ENCODE results near the gene NMNAT3.

DNA sequence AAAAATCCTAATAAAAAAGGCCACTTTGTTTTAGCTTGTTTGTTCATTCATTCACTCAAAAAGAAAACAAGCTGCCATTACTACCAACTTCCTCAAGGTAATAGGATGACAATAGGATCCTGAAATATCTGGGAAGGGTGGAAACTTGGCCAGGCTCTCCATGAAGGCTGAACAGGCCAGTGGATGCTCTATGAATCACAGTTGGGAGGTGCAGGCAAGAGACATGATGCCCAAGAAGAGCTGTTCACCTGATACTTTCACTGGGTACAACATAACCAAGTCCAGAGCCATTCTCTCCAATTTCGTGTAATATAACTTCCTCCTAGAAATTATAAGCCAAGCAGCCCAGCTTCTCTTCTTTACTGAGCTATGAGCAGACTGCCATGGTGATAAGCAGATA lies 37.3 kb downstream of the NMNAT3 start:
- TF ChIP-seq RAD21 (IDR thresholded peaks at IDR 0.05), result no peak
- TF ChIP-seq, protein P1, sequence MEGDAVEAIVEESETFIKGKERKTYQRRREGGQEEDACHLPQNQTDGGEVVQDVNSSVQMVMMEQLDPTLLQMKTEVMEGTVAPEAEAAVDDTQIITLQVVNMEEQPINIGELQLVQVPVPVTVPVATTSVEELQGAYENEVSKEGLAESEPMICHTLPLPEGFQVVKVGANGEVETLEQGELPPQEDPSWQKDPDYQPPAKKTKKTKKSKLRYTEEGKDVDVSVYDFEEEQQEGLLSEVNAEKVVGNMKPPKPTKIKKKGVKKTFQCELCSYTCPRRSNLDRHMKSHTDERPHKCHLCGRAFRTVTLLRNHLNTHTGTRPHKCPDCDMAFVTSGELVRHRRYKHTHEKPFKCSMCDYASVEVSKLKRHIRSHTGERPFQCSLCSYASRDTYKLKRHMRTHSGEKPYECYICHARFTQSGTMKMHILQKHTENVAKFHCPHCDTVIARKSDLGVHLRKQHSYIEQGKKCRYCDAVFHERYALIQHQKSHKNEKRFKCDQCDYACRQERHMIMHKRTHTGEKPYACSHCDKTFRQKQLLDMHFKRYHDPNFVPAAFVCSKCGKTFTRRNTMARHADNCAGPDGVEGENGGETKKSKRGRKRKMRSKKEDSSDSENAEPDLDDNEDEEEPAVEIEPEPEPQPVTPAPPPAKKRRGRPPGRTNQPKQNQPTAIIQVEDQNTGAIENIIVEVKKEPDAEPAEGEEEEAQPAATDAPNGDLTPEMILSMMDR (IDR thresholded peaks at IDR 0.05; ENCODE audit: low read depth, low read length, missing input control), result no peak
- TF ChIP-seq RXRA (IDR thresholded peaks at IDR 0.05), result no peak
- TF ChIP-seq, protein P2, sequence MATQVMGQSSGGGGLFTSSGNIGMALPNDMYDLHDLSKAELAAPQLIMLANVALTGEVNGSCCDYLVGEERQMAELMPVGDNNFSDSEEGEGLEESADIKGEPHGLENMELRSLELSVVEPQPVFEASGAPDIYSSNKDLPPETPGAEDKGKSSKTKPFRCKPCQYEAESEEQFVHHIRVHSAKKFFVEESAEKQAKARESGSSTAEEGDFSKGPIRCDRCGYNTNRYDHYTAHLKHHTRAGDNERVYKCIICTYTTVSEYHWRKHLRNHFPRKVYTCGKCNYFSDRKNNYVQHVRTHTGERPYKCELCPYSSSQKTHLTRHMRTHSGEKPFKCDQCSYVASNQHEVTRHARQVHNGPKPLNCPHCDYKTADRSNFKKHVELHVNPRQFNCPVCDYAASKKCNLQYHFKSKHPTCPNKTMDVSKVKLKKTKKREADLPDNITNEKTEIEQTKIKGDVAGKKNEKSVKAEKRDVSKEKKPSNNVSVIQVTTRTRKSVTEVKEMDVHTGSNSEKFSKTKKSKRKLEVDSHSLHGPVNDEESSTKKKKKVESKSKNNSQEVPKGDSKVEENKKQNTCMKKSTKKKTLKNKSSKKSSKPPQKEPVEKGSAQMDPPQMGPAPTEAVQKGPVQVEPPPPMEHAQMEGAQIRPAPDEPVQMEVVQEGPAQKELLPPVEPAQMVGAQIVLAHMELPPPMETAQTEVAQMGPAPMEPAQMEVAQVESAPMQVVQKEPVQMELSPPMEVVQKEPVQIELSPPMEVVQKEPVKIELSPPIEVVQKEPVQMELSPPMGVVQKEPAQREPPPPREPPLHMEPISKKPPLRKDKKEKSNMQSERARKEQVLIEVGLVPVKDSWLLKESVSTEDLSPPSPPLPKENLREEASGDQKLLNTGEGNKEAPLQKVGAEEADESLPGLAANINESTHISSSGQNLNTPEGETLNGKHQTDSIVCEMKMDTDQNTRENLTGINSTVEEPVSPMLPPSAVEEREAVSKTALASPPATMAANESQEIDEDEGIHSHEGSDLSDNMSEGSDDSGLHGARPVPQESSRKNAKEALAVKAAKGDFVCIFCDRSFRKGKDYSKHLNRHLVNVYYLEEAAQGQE (IDR thresholded peaks at IDR 0.05), result no peak
